Limb (tissue), 2 donors: ENCODE measurements around the gene PRODH2.
"Not testable (repeated sequence)": the region's sequence is repeated elsewhere in the genome, so short reads cannot be mapped to it uniquely, and the experiment has no call there.

Source experiments
- DNase-seq, 2 donors: peaks; one replicate each; pipeline ENCODE4 v3.0.0-alpha.2; 2016; ENCODE audit errors: extremely low spot score in 2 of 2

Gene PRODH2

GRCh38 chr19:35781650-35782049 lies 31.0 kb downstream of the PRODH2 start:
- DNase-seq: no peak

- DNase-seq: no peak
Measured at GRCh38 chr19:35780717-35781116, 31.9 kb downstream of the PRODH2 start.

GRCh38 chr19:35780058-35780457 lies 32.6 kb downstream of the PRODH2 start:
- no peak for DNase-seq

GRCh38 chr19:35779033-35779432 lies 33.6 kb downstream of the PRODH2 start:
- DNase-seq: no peak

GRCh38 chr19:35777961-35778360 lies 34.7 kb downstream of the PRODH2 start:
- DNase-seq: no peak

- no peak for DNase-seq
Measured at GRCh38 chr19:35777086-35777841, 35.4 kb downstream of the PRODH2 start.

- no peak for DNase-seq
Measured at GRCh38 chr19:35776102-35776788, 36.4 kb downstream of the PRODH2 start.

GRCh38 chr19:35775298-35776101 lies 37.1 kb downstream of the PRODH2 start, which contains the start of gene ARHGAP33:
Gene ARHGAP33, plus strand, starts transcription at chr19:35775564. Its CDS starts 95 bp downstream, at chr19:35775659.
- peak; percentile 98 to 99 for DNase-seq

- DNase-seq: no peak
Measured at GRCh38 chr19:35775046-35775297, 37.7 kb downstream of the PRODH2 start.

- no peak for DNase-seq
Measured at GRCh38 chr19:35774274-35775045, 38.2 kb downstream of the PRODH2 start.

- DNase-seq: no peak
Measured at GRCh38 chr19:35773020-35773806, 39.4 kb downstream of the PRODH2 start.

GRCh38 chr19:35772362-35772761 lies 40.3 kb downstream of the PRODH2 start:
- not testable (repeated sequence) for DNase-seq

- no peak for DNase-seq
Measured at GRCh38 chr19:35768082-35768421, 44.6 kb downstream of the PRODH2 start.

- DNase-seq: peak in 1 of 2 donors; percentile 66
Measured at GRCh38 chr19:35767288-35768081, 45.2 kb downstream of the PRODH2 start.

GRCh38 chr19:35766571-35767104 lies 46.0 kb downstream of the PRODH2 start:
- DNase-seq: no peak

GRCh38 chr19:35764432-35765315 lies 48.0 kb downstream of the PRODH2 start:
- DNase-seq: no peak

GRCh38 chr19:35760711-35761349 lies 51.8 kb downstream of the PRODH2 start:
- DNase-seq: no peak

- no peak for DNase-seq
Measured at GRCh38 chr19:35759697-35760096, 52.9 kb downstream of the PRODH2 start.
